Measurements from ENCODE around the gene MCU. TPM values are rescaled to one million over a fixed set of nuclear protein-coding genes. Genes with fewer than 3 reads are reported as not detected.
A peak's percentile ranks its signal among the peaks of the same experiment; 100 is the strongest.

MCU gene
- total RNA-seq, 3 donors from 2014 or later: 9.2 to 10.9 (median 9.7) TPM

DNA sequence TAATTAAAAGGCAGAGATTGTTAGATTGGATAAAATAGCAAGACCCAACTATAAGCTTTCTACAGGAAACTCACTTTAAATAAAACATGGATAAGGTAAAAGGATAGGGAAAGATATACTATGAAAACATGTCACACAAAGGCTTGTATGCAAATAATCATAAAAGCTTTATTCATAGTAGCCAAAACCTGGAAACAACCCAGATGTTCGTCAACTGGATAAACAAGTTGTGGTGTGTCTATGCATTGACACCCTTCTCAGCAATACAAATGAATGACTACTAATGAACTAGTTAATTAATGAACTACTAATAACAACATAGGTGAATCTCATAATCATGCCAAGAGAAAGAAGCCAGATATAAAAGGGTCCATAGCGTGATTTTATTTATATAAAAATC, 163.8 kb downstream of the MCU start:
- H3K9me3 Mint-ChIP-seq: no peaks in the 10 kb centered on the region
- no peaks in the 10 kb centered on the region for H3K4me1 Mint-ChIP-seq (ENCODE audit: low read depth)
- DNase-seq (no peak), ATAC-seq (no peak)
- H3K27me3 Mint-ChIP-seq (ENCODE audit: low read depth): no peaks in the 10 kb centered on the region
- H3K4me3 Mint-ChIP-seq: no peak overlapping the region
- H3K36me3 Mint-ChIP-seq (ENCODE audit: insufficient read depth): peaks cover 3% of the 10 kb centered on the region

DNA sequence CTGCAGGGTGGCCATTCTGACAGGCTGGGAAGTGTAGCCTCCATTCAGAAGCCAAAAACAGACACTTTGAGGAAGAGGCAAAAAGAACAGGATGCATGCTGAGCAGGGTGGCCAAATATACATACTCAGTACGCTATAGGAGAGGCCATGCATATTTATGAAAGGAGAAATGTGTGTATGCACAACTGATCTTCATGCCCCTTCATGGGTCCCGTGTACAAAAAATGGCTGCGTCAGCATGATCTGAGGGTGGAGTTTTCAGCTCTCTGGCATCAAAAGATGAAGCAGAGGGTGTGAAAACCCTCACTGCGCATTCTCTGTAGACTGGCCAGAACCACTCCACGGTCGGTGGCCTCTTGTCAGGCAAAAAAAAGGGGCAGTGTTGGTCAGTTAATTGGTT, 166.1 kb downstream of the MCU start:
- Mint-ChIP-seq H3K27me3 (ENCODE audit: low read depth) (no peaks in the 10 kb centered on the region), H3K4me1 (ENCODE audit: low read depth) (no peaks in the 10 kb centered on the region), H3K4me3 (no peak overlapping the region), H3K36me3 (ENCODE audit: insufficient read depth) (peaks cover 6% of the 10 kb centered on the region), H3K9me3 (no peaks in the 10 kb centered on the region)
- ATAC-seq (no peak), DNase-seq (no peak)

DNA sequence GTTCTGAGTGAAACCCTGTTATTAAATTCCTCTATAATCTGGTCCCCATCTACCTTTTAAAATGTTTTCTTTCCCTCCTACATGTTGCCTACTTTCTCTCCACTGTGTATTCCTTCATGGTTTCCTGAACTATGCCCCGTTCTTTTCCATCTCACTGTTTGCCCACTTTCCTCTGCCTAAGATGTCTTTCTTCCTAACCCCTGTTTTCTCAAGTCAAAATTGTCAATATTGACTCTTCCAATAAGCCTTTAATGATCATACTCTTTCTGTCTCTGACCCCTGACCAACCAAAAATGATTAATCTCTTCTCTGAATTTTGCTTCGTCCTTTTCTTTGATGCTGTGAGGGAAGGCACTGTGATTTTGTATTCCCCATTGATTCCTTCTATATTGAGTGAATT, 171.0 kb downstream of the MCU start:
- no peaks in the 10 kb centered on the region for H3K9me3 Mint-ChIP-seq
- H3K36me3 Mint-ChIP-seq (ENCODE audit: insufficient read depth): peaks cover 11% of the 10 kb centered on the region
- DNase-seq: no peak
- H3K4me1 Mint-ChIP-seq (ENCODE audit: low read depth): no peaks in the 10 kb centered on the region
- no peak overlapping the region for H3K4me3 Mint-ChIP-seq
- no peaks in the 10 kb centered on the region for H3K27me3 Mint-ChIP-seq (ENCODE audit: low read depth)
- no peak for ATAC-seq

DNA sequence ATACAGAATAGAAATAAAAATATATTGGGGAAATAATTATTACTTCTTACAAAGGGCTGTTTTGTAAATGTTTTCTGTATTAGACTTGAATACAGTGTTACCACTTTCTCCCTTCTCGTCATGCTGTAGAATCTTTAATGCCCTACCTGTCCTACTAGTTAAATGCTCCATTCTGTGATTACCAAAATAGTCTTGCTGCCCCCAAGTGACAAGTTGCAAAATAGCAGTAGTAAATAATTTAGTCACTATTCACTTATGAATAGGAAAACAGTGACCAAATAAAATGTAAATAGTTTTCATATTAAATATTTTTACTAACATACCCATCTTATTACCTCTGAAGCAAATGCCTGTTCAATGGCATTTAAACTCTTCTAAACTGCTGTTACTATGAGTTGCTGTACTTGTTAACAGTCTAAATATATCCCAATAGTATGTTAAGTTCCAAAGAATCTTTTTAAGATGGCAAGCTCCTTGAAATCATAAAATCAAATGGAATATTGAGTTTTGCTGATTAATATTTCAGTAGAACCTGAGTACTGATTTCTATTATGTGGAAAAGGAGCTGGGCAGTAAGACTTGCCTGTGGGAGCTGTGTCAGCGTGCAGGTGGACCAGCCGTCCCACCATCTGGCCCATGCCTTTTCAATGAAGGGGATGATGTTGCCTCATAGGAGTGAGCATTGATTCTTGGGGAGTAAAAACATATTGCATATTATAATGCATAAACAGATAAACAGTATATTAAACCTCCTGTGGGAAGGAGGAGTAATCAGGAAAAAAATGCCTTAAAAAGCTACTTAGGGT, 183.5 kb downstream of the MCU start:
- peaks cover 22% of the 10 kb centered on the region for H3K36me3 Mint-ChIP-seq (ENCODE audit: insufficient read depth)
- H3K4me1 Mint-ChIP-seq (ENCODE audit: low read depth): no peaks in the 10 kb centered on the region
- DNase-seq: no peak
- H3K9me3 Mint-ChIP-seq: no peaks in the 10 kb centered on the region
- no peaks in the 10 kb centered on the region for H3K27me3 Mint-ChIP-seq (ENCODE audit: low read depth)
- no peak for ATAC-seq
- no peak overlapping the region for H3K4me3 Mint-ChIP-seq

DNA sequence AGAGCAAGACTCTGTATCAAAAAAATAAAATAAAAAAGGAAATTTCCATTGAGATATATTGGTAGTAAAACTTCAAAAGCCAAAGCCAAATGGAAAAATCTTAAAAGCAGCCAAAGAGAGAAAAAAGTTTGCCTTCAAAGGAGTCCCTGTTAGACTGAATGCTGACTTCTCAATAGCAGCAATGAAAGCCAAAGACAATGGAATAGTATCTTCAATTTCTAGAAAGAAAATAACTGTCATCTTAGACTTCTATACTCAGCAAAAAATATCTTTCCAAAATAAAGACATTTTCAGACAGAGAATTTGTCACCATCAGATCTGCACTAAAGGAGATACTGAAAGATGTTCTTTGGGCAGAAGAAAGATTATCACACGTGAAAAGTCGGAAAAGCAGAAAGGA, 187.3 kb downstream of the MCU start:
- H3K9me3 Mint-ChIP-seq: peaks cover 5% of the 10 kb centered on the region
- peaks cover 25% of the 10 kb centered on the region for H3K36me3 Mint-ChIP-seq (ENCODE audit: insufficient read depth)

DNA sequence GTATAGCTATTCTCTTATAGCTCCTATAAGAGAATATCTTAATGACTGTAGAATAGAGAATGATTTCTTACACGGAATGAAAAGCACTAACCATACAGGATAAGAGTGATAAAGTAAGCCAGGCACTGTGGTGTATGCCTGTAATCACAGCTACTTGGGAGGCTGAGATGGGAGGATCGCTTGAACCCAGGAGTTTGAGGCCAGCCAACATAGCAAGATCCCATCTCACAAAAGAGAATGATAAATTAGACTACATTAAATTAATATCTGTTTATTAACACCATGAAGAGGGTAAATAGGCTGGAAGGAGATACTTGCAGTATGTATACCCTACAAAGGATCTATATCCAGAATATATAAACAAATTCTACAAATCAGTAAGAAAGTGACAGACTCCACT, 189.3 kb downstream of the MCU start:
- no peaks in the 10 kb centered on the region for H3K27me3 Mint-ChIP-seq (ENCODE audit: low read depth)
- peaks cover 5% of the 10 kb centered on the region for H3K9me3 Mint-ChIP-seq
- DNase-seq (no peak), ATAC-seq (no peak)
- H3K36me3 Mint-ChIP-seq (ENCODE audit: insufficient read depth): peaks cover 37% of the 10 kb centered on the region
- H3K4me3 Mint-ChIP-seq: no peak overlapping the region
- no peaks in the 10 kb centered on the region for H3K4me1 Mint-ChIP-seq (ENCODE audit: low read depth)

More for the DNA sequence above, 187.3 kb downstream of the MCU start:
- Mint-ChIP-seq H3K4me1 (ENCODE audit: low read depth) (no peaks in the 10 kb centered on the region), H3K27me3 (ENCODE audit: low read depth) (no peaks in the 10 kb centered on the region), H3K4me3 (no peak overlapping the region)
- ATAC-seq (no peak), DNase-seq (no peak)

DNA sequence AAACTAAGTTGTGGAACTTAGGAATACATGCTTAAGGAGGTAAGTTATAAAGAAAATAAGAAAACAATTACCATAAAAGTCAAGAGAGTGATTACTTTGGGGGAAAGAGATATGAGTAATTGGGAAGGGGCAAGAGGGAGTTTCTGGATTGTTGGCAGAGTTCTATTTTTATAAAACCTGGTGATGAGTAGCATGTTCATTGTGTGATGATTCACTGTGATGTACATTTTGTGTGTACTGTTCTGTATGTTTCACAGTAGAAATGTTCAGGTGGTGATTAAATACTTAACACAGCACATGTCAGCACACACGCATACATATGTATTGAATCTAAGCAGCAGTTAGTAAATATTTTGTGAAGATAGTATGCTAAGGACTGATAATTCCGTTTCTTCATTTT, 191.9 kb downstream of the MCU start:
- Mint-ChIP-seq H3K4me3 (no peak overlapping the region), H3K27me3 (ENCODE audit: low read depth) (no peaks in the 10 kb centered on the region), H3K9me3 (peaks cover 5% of the 10 kb centered on the region), H3K4me1 (ENCODE audit: low read depth) (peaks cover 10% of the 10 kb centered on the region), H3K36me3 (ENCODE audit: insufficient read depth) (peaks cover 39% of the 10 kb centered on the region)
- DNase-seq (no peak), ATAC-seq (no peak)

DNA sequence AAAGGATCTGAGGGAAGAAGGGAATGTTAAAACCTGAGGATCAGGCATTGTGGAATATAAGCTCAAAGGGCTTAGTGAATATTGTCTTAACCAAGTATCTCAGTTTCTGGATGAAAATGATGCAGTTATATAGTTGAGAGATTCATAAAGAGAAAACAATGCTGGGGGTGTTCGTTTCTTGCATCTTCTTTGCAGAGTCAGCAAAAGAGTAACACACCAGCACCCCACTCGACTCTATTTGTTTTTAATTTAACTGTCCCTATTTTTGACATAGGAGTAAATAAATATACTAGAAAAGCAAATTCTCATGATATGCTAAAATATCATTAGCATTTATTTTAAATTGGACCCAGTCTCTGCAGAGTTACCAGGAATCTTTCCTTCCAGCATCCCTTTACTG, 194.0 kb downstream of the MCU start:
- Mint-ChIP-seq H3K36me3 (ENCODE audit: insufficient read depth) (peaks cover 35% of the 10 kb centered on the region), H3K27me3 (ENCODE audit: low read depth) (no peaks in the 10 kb centered on the region), H3K4me3 (no peak overlapping the region), H3K9me3 (peaks cover 5% of the 10 kb centered on the region), H3K4me1 (ENCODE audit: low read depth) (peaks cover 10% of the 10 kb centered on the region)
- no peak for ATAC-seq
- no peak for DNase-seq

DNA sequence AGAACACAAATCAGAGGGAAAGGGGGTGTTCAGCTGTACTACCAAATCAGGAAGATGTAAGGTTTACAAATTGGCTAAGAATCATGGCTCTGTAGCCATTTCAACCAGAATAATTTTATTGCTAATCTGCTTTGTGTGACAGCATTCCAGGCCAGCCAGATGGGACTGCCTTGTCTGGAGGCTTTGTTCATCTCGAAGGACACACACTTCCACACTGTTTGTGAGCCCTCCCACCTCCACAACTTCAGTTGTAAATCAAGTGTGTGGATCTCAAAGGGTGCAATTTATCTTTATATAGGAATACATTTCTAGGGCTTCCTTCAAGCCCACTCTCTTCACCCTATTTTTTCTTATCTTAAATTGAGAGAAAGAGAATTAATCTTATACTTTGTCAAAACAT, 194.7 kb downstream of the MCU start:
- DNase-seq (no peak), ATAC-seq (no peak)
- H3K27me3 Mint-ChIP-seq (ENCODE audit: low read depth): no peaks in the 10 kb centered on the region
- H3K4me3 Mint-ChIP-seq: no peak overlapping the region
- peaks cover 33% of the 10 kb centered on the region for H3K36me3 Mint-ChIP-seq (ENCODE audit: insufficient read depth)
- H3K4me1 Mint-ChIP-seq (ENCODE audit: low read depth): peaks cover 10% of the 10 kb centered on the region
- peaks cover 5% of the 10 kb centered on the region for H3K9me3 Mint-ChIP-seq

DNA sequence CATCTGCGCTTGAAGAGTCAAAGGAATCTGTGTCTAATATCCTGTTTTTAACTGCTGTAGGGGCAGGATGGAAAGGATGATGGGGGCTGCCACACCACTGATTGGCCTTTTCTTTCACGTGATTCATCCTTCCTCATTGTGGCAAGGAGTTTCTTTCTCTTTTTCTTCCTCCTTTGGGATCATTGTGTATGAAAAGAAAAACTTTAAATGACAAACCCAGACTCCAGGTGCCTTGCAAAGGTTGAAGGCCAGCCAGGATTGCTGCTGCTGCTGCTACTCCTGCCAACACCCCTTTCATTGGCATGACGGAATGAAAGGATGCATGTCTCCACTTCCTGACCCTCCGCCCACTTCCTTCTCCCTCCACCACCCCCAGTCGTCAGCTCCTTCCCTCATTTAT, 195.1 kb downstream of the MCU start:
- DNase-seq (no peak), ATAC-seq (no peak)
- Mint-ChIP-seq H3K27me3 (ENCODE audit: low read depth) (no peaks in the 10 kb centered on the region), H3K4me3 (peak overlapping the region; percentile 27), H3K9me3 (peaks cover 5% of the 10 kb centered on the region), H3K4me1 (ENCODE audit: low read depth) (peaks cover 10% of the 10 kb centered on the region), H3K36me3 (ENCODE audit: insufficient read depth) (peaks cover 32% of the 10 kb centered on the region)

DNA sequence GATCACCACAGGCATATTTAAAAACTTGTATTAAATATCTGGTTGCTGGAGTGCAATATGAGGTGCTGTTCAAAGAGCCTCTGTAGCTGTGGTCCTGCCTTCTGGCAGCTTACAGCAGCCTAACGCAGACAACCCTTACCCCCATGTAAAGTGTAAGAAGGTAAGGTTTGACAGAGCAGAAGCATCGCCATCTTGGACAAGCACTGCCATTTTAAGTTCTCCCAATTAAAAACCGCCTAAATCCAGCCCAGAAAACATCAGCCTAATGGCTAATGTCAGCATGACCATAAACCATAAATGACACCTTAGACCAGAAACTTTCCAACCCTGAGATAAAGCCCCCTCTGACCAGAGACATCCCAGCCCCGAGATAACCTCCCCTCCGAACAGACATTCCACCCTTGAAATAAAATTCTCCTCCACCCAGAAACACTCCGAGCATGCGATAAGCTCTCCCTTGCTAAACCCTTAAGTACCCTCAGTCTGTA, 196.3 kb downstream of the MCU start:
- ATAC-seq (no peak), DNase-seq (no peak)
- Mint-ChIP-seq H3K4me1 (ENCODE audit: low read depth) (peaks cover 10% of the 10 kb centered on the region), H3K36me3 (ENCODE audit: insufficient read depth) (peaks cover 29% of the 10 kb centered on the region), H3K27me3 (ENCODE audit: low read depth) (no peaks in the 10 kb centered on the region), H3K9me3 (no peaks in the 10 kb centered on the region), H3K4me3 (no peak overlapping the region)

DNA sequence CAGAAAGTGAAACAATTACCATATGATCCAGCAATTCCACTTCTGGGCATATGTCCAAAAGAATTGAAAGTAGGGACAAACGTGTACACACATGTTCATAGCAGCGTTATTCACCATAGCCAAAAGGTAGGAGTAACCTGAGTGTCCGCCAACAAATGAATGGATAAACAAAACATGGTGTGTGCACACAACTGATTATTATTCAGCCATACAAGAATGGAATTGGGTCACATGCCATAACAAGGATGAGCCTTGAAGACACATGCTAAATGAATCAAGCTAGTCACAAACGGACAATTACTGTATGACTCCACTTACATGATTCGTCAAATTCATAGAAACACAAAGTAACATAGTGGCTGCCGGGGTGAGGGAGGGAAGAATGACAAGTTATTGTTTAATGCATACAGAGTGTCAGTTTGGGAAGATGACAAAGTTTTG, 197.5 kb downstream of the MCU start:
- no peaks in the 10 kb centered on the region for H3K9me3 Mint-ChIP-seq
- DNase-seq: no peak
- H3K4me1 Mint-ChIP-seq (ENCODE audit: low read depth): peaks cover 10% of the 10 kb centered on the region
- no peak overlapping the region for H3K4me3 Mint-ChIP-seq
- ATAC-seq: no peak
- no peaks in the 10 kb centered on the region for H3K27me3 Mint-ChIP-seq (ENCODE audit: low read depth)
- H3K36me3 Mint-ChIP-seq (ENCODE audit: insufficient read depth): peaks cover 21% of the 10 kb centered on the region

DNA sequence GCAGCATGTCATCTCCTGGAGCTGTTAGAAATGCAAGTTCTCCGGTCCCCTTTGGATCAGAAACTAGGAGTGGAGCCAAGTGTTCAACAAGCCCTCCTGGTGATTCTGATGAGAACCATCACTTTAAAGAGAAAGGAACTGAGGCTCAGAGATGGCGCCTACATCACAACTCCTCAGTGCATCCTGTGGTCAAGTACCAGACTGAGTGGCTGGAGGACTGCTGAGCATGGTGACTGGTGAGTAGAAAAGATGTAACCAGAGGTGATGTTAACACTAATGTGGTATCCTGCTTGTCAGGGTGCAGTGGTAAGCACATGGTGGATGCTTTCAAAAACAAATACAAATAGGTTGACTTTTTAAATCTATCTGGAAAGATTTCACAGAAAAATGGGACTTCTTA, 198.1 kb downstream of the MCU start:
- H3K27me3 Mint-ChIP-seq (ENCODE audit: low read depth): peaks cover 2% of the 10 kb centered on the region
- no peaks in the 10 kb centered on the region for H3K9me3 Mint-ChIP-seq
- peaks cover 18% of the 10 kb centered on the region for H3K36me3 Mint-ChIP-seq (ENCODE audit: insufficient read depth)
- DNase-seq: no peak
- H3K4me3 Mint-ChIP-seq: no peak overlapping the region
- no peak for ATAC-seq
- peaks cover 10% of the 10 kb centered on the region for H3K4me1 Mint-ChIP-seq (ENCODE audit: low read depth)

DNA sequence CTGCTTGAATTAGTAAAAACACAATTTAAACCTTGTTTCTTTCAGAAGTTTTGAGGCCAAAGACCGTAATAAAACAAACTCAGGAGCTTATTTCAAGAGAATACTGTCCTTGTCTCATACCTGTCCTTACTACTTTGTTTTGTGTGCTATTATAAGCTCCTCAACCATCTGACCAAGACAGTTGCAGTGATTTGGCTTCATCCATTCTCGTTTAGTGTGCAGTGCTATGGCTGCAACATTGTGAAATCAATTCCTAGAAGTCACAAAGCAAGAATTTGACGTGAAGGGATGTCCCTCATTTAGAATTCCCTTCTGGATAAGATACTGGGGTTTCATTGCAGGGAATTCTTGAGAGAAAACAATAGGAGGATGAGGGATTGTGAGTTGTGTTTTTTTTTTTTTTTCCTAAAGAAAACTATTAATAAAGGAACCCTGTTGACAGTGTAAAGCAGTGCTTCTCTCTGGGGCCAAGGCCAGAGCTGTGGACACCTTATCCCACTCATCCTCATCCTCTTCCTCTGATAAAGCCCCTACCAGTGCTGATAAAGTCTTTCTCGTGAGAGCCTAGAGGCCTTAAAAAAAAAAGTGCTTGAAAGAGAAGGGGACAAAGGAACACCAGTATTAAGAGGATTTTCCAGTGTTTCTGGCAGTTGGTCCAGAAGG, 201.3 kb downstream of the MCU start, which contains the start of gene OIT3:
Gene OIT3, plus strand, starts transcription at position 604 of the 663 bp plus-strand sequence. CDS start 60 bp downstream, outside the sequence.
- Mint-ChIP-seq H3K27me3 (ENCODE audit: low read depth) (peaks cover 5% of the 10 kb centered on the region), H3K4me3 (no peak within 1 kb of the TSS), H3K9me3 (no peaks in the 10 kb centered on the region), H3K4me1 (ENCODE audit: low read depth) (no peaks in the 10 kb centered on the region), H3K36me3 (ENCODE audit: insufficient read depth) (peaks cover 6% of the 10 kb centered on the region)
- ATAC-seq (no peak), DNase-seq (no peak)

Measured in activated T-cell treated with anti-CD3 and anti-CD28 coated beads, Interleukin-2, amount 50 U/mL, for 4 hours (primary cell).